Muscle layer of duodenum (tissue), 2 donors: ENCODE results near the gene RASA3.

Source experiments
- H3K27ac ChIP-seq: one replicate; pipeline ENCODE4 v1.7.0; 2013; ENCODE audit warnings: mild to moderate bottlenecking, low read length
- H3K27me3 ChIP-seq: one replicate; pipeline ENCODE4 v1.7.0; 2013; ENCODE audit warnings: low read depth, mild to moderate bottlenecking, control low read depth, low read length
- H3K36me3 ChIP-seq, 2 donors: one replicate each; pipeline ENCODE4 v1.7.0; 2013; ENCODE audit warnings: low read length in 2 of 2, control low read depth in 1 of 2, mild to moderate bottlenecking in 1 of 2; ENCODE audit not compliant: insufficient read depth in 2 of 2, control insufficient read depth in 1 of 2
- H3K4me1 ChIP-seq, 2 donors: one replicate each; pipeline ENCODE4 v1.7.0; 2013; ENCODE audit warnings: low read length in 2 of 2, mild to moderate bottlenecking in 2 of 2, control low read depth in 1 of 2, moderate library complexity in 1 of 2; ENCODE audit not compliant: insufficient read depth in 2 of 2, control insufficient read depth in 1 of 2
- H3K4me3 ChIP-seq, 2 donors: one replicate each; pipeline ENCODE4 v1.7.0; 2013; ENCODE audit warnings: low read length in 2 of 2, low read depth in 1 of 2, mild to moderate bottlenecking in 1 of 2
- H3K9me3 ChIP-seq, 2 donors: one replicate each; pipeline ENCODE4 v1.7.0; 2013; ENCODE audit warnings: low read length in 2 of 2, control low read depth in 1 of 2, mild to moderate bottlenecking in 1 of 2; ENCODE audit not compliant: control insufficient read depth in 1 of 2
- donor health status: healthy.

RASA3 gene

GRCh38 chr13:113980489-113981064 lies 151.8 kb downstream of the RASA3 start:
- H3K9me3 ChIP-seq: no peaks in the 10 kb centered on the region
- no peak overlapping the region for H3K27ac ChIP-seq
- H3K36me3 ChIP-seq: peaks cover 32 to 48% of the 10 kb centered on the region in 2 donors
- H3K4me3 ChIP-seq: no peak overlapping the region
- H3K4me1 ChIP-seq: peaks cover 0 to 5% of the 10 kb centered on the region in 2 donors
- no peaks in the 10 kb centered on the region for H3K27me3 ChIP-seq

GRCh38 chr13:113979791-113980471 lies 152.5 kb downstream of the RASA3 start:
- peaks cover 32 to 54% of the 10 kb centered on the region in 2 donors for H3K36me3 ChIP-seq
- no peaks in the 10 kb centered on the region for H3K9me3 ChIP-seq
- H3K4me3 ChIP-seq: no peak overlapping the region
- no peak overlapping the region for H3K27ac ChIP-seq
- peaks cover 0 to 5% of the 10 kb centered on the region in 2 donors for H3K4me1 ChIP-seq
- no peaks in the 10 kb centered on the region for H3K27me3 ChIP-seq

GRCh38 chr13:113978741-113979481 lies 153.5 kb downstream of the RASA3 start:
- no peak overlapping the region for H3K27ac ChIP-seq
- H3K36me3 ChIP-seq: peaks cover 32 to 59% of the 10 kb centered on the region in 2 donors
- peaks cover 0 to 5% of the 10 kb centered on the region in 2 donors for H3K4me1 ChIP-seq

GRCh38 chr13:113977976-113978375 lies 154.4 kb downstream of the RASA3 start:
- peaks cover 32 to 59% of the 10 kb centered on the region in 2 donors for H3K36me3 ChIP-seq
- no peaks in the 10 kb centered on the region for H3K27me3 ChIP-seq
- H3K4me3 ChIP-seq: no peak overlapping the region
- no peaks in the 10 kb centered on the region for H3K9me3 ChIP-seq
- H3K4me1 ChIP-seq: peaks cover 0 to 5% of the 10 kb centered on the region in 2 donors
- no peak overlapping the region for H3K27ac ChIP-seq

More at GRCh38 chr13:113978741-113979481, 153.5 kb downstream of the RASA3 start:
- Histone ChIP-seq H3K27me3 (no peaks in the 10 kb centered on the region), H3K4me3 (no peak overlapping the region), H3K9me3 (no peaks in the 10 kb centered on the region)

- Histone ChIP-seq H3K27me3 (no peaks in the 10 kb centered on the region), H3K36me3 (peaks cover 32 to 53% of the 10 kb centered on the region in 2 donors), H3K4me3 (no peak overlapping the region), H3K27ac (no peak overlapping the region), H3K9me3 (no peaks in the 10 kb centered on the region), H3K4me1 (peaks cover 0 to 5% of the 10 kb centered on the region in 2 donors)
Observed at GRCh38 chr13:113976711-113977684, 155.4 kb downstream of the RASA3 start.

- Histone ChIP-seq H3K9me3 (no peaks in the 10 kb centered on the region), H3K27ac (no peak overlapping the region), H3K36me3 (peaks cover 22 to 43% of the 10 kb centered on the region in 2 donors)
Observed at GRCh38 chr13:113975416-113975815, 157.0 kb downstream of the RASA3 start.

GRCh38 chr13:113974304-113975281 lies 157.8 kb downstream of the RASA3 start:
- Histone ChIP-seq H3K9me3 (no peaks in the 10 kb centered on the region), H3K36me3 (peaks cover 20 to 36% of the 10 kb centered on the region in 2 donors), H3K27me3 (no peaks in the 10 kb centered on the region), H3K4me1 (no peaks in the 10 kb centered on the region), H3K4me3 (no peak overlapping the region), H3K27ac (no peak overlapping the region)

More at GRCh38 chr13:113975416-113975815, 157.0 kb downstream of the RASA3 start:
- Histone ChIP-seq H3K4me1 (no peaks in the 10 kb centered on the region), H3K27me3 (no peaks in the 10 kb centered on the region), H3K4me3 (no peak overlapping the region)

- peaks cover 14 to 25% of the 10 kb centered on the region in 2 donors for H3K36me3 ChIP-seq
- H3K4me1 ChIP-seq: no peaks in the 10 kb centered on the region
- no peaks in the 10 kb centered on the region for H3K9me3 ChIP-seq
- H3K27ac ChIP-seq: no peak within 1 kb of the TSS
- no peak within 1 kb of the TSS for H3K4me3 ChIP-seq
- H3K27me3 ChIP-seq: no peaks in the 10 kb centered on the region
Observed at GRCh38 chr13:113973218-113974164, 158.9 kb downstream of the RASA3 start, which contains the start of gene C13orf46. TSS of gene C13orf46 (minus strand) at chr13:113974076. CDS start at chr13:113973997, 79 bp downstream.

- no peaks in the 10 kb centered on the region for H3K27me3 ChIP-seq
- peaks cover 6 to 19% of the 10 kb centered on the region in 2 donors for H3K36me3 ChIP-seq
- no peak overlapping the region for H3K4me3 ChIP-seq
- H3K4me1 ChIP-seq: no peaks in the 10 kb centered on the region
- no peak overlapping the region for H3K27ac ChIP-seq
- no peaks in the 10 kb centered on the region for H3K9me3 ChIP-seq
Observed at GRCh38 chr13:113972451-113973217, 159.8 kb downstream of the RASA3 start.
